DMS 273 (cell line): Measurements from ENCODE around the gene TRIM10.
"Not testable (repeated sequence)": the region's sequence is repeated elsewhere in the genome, so short reads cannot be mapped to it uniquely, and the experiment has no call there.

ENCODE experiments used
- DNase-seq: peaks from one replicate; lab custom pipeline; 2025; ENCODE audit not compliant: unreplicated experiment; lab: John Stamatoyannopoulos, UW

TRIM10 gene

GRCh38 chr6:30154709-30155519 lies 6.1 kb downstream of the TRIM10 start:
- DNase-seq: peak; percentile 64

- DNase-seq: no peak
Observed at GRCh38 chr6:30154061-30154460, 7.0 kb downstream of the TRIM10 start.

- no peak for DNase-seq
Observed at GRCh38 chr6:30152910-30153610, 8.0 kb downstream of the TRIM10 start.

- no peak for DNase-seq
Observed at GRCh38 chr6:30152016-30152673, 8.9 kb downstream of the TRIM10 start.

- no peak for DNase-seq
Observed at GRCh38 chr6:30151580-30151979, 9.4 kb downstream of the TRIM10 start.

- no peak for DNase-seq
Observed at GRCh38 chr6:30150671-30151395, 10.2 kb downstream of the TRIM10 start.

- DNase-seq: no peak
Observed at GRCh38 chr6:30149858-30150550, 11.0 kb downstream of the TRIM10 start.

GRCh38 chr6:30149234-30149633 lies 11.8 kb downstream of the TRIM10 start:
- DNase-seq: peak; percentile 17

GRCh38 chr6:30147096-30147495 lies 13.9 kb downstream of the TRIM10 start:
- DNase-seq: no peak

- peak; percentile 64 for DNase-seq
Observed at GRCh38 chr6:30145818-30146217, 15.2 kb downstream of the TRIM10 start.

- no peak for DNase-seq
Observed at GRCh38 chr6:30144811-30145210, 16.2 kb downstream of the TRIM10 start.

- DNase-seq: no peak
Observed at GRCh38 chr6:30143780-30144179, 17.2 kb downstream of the TRIM10 start.

GRCh38 chr6:30142665-30143064 lies 18.3 kb downstream of the TRIM10 start:
- DNase-seq: no peak

GRCh38 chr6:30140240-30140639 lies 20.8 kb downstream of the TRIM10 start:
- not testable (repeated sequence) for DNase-seq

GRCh38 chr6:30136570-30137286 lies 24.3 kb downstream of the TRIM10 start:
- no peak for DNase-seq

GRCh38 chr6:30135757-30136156 lies 25.3 kb downstream of the TRIM10 start, which contains the start of gene TRIM40:
TRIM40 (plus strand) TSS chr6:30136140; CDS start chr6:30137037, 897 bp downstream.
- DNase-seq: no peak

GRCh38 chr6:30135147-30135546 lies 25.9 kb downstream of the TRIM10 start:
- DNase-seq: no peak

GRCh38 chr6:30131947-30132497 lies 29.0 kb downstream of the TRIM10 start:
- no peak for DNase-seq
